ENCODE data around the gene HS1BP3.

HS1BP3 gene

GRCh38 chr2:20664431-20665242 lies 13.7 kb upstream of the HS1BP3 start:
- no peak for DNase-seq (ENCODE audit: low read depth in 2 of 2)

- no peak for DNase-seq (ENCODE audit: low read depth in 2 of 2)
These were observed 13.1 kb upstream of the HS1BP3 start for GRCh38 chr2:20664071-20664390.

GRCh38 chr2:20663196-20664070 lies 12.5 kb upstream of the HS1BP3 start:
- DNase-seq (ENCODE audit: low read depth in 2 of 2) = no peak

GRCh38 chr2:20662308-20662937 lies 11.5 kb upstream of the HS1BP3 start:
- no peak for DNase-seq (ENCODE audit: low read depth in 2 of 2)

- peak; percentile 28 to 49 for DNase-seq (ENCODE audit: low read depth in 2 of 2)
These were observed 10.8 kb upstream of the HS1BP3 start for GRCh38 chr2:20661421-20662307.

GRCh38 chr2:20660506-20661420 lies 9.9 kb upstream of the HS1BP3 start:
- DNase-seq (ENCODE audit: low read depth in 2 of 2) = no peak

- DNase-seq (ENCODE audit: low read depth in 2 of 2) = no peak
These were observed 6.8 kb upstream of the HS1BP3 start for GRCh38 chr2:20657522-20658235.

- DNase-seq (ENCODE audit: low read depth in 2 of 2) = no peak
These were observed 5.7 kb upstream of the HS1BP3 start for GRCh38 chr2:20656561-20656960.

GRCh38 chr2:20654535-20654813 lies 3.6 kb upstream of the HS1BP3 start:
- no peak for DNase-seq (ENCODE audit: low read depth in 2 of 2)

GRCh38 chr2:20653695-20654534 lies 3.0 kb upstream of the HS1BP3 start:
- DNase-seq (ENCODE audit: low read depth in 2 of 2) = no peak

- no peak for DNase-seq (ENCODE audit: low read depth in 2 of 2)
These were observed 2.0 kb upstream of the HS1BP3 start for GRCh38 chr2:20652673-20653575.

- no peak for DNase-seq (ENCODE audit: low read depth in 2 of 2)
These were observed 1.2 kb upstream of the HS1BP3 start for GRCh38 chr2:20652141-20652540.

- no peak for DNase-seq (ENCODE audit: low read depth in 2 of 2)
These were observed 817 bp upstream of the HS1BP3 start for GRCh38 chr2:20651731-20652099.

GRCh38 chr2:20650393-20650876 lies 463 bp downstream of the HS1BP3 start:
- DNase-seq (ENCODE audit: low read depth in 2 of 2) = no peak

- no peak for DNase-seq (ENCODE audit: low read depth in 2 of 2)
These were observed 922 bp downstream of the HS1BP3 start for GRCh38 chr2:20649976-20650375.

- DNase-seq (ENCODE audit: low read depth in 2 of 2) = no peak
These were observed 1.3 kb downstream of the HS1BP3 start for GRCh38 chr2:20649576-20649975.

- DNase-seq (ENCODE audit: low read depth in 2 of 2) = no peak
These were observed 2.1 kb downstream of the HS1BP3 start for GRCh38 chr2:20648831-20649230.

GRCh38 chr2:20648206-20648605 lies 2.7 kb downstream of the HS1BP3 start:
- no peak for DNase-seq (ENCODE audit: low read depth in 2 of 2)

Measured in stimulated activated CD4-positive, alpha-beta T cell treated with anti-CD3 and anti-CD28 coated beads, Interleukin-1b, Interleukin-23, amount 100 ng/mL, for 1 hour (primary cell).